ENCODE data around the gene FBXW8.

FBXW8 gene

DNA sequence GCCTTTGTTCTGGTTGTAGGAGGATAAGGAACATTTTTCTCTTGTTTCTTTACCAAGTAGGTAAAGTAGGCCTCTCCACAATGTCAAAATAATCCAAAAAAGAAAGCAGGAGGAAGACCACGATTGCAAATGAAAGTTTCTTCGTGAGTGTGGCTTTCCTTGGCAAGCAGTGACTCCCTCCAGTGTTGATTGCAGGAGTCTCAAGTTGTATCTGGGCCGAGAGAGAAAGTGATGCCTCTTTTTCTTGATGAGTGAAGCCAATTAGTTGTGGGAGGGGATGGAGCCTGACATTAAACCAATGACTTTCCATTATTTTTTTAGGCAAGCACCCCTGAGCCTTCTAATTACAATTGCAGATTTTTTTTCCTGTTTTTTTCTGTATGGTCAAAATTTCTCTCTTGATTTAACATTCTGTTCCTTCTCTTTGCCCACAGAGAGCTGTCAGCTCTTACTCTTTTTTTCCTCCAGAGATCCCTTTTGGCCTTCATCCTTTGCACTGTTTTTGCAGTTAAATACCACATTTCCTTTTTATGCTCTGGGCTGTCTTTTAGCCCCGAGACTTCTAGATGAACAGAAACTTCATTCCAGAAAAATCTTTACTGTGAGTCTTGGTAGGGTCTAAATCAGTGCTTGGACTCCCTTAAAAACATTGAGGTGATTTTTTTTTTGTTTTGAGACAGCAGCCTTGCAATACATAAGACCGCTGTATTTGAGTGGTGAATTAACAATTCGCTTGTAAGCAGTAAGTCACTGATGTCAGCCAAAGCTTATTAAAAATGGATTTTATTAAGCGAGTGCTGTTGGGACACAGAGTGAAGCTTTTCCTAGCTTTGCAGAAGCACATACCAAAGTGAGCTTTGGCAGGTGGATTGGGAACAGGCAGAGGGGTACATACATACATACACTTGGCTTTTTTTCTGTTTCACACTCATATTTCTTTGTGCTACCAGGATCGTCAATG lies 15.8 kb downstream of the FBXW8 start:
- in situ Hi-C loops (cut with MboI; ENCODE audit: low sequenced_read_pairs, unreplicated experiment), result no loop called here

DNA sequence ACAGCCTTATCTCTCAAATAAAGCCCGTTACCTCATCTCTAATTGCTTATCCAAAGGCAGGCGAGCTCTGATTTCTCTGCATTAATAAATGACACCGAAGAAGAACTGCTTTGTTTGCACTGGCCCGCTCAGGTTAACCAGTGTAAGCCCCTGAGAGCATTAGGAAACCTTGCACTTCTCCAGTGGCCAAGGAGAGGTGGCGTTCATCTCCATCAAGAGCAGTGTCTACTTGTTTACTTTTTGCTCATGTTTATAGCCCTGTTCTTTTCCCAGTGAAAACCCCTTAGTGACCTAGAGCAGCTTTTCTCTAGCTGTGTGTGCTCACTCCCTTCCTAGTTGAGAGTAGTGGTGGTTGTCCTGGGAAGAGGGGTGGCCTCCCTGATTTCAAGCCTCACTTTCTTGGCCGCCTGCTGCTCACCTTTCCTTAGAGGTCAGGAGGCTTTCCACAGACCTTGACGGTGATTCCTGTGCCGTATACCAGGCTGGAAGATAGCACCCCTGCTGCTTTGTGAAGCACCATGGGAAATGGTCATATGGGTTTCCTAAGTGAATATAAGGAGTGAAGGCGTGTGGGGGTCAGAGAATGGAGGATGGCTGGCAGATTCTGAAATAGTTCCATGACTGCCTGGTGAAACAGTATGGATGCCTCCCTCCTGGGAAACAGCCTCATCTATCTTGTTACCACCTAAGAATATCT lies 16.6 kb downstream of the FBXW8 start:
- in situ Hi-C loops (cut with MboI; ENCODE audit: low sequenced_read_pairs, unreplicated experiment), result no loop called here
- DNase-seq (ENCODE audit: low spot score), result no peak
- TF ChIP-seq, protein P1, sequence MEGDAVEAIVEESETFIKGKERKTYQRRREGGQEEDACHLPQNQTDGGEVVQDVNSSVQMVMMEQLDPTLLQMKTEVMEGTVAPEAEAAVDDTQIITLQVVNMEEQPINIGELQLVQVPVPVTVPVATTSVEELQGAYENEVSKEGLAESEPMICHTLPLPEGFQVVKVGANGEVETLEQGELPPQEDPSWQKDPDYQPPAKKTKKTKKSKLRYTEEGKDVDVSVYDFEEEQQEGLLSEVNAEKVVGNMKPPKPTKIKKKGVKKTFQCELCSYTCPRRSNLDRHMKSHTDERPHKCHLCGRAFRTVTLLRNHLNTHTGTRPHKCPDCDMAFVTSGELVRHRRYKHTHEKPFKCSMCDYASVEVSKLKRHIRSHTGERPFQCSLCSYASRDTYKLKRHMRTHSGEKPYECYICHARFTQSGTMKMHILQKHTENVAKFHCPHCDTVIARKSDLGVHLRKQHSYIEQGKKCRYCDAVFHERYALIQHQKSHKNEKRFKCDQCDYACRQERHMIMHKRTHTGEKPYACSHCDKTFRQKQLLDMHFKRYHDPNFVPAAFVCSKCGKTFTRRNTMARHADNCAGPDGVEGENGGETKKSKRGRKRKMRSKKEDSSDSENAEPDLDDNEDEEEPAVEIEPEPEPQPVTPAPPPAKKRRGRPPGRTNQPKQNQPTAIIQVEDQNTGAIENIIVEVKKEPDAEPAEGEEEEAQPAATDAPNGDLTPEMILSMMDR (IDR thresholded peaks at IDR 0.05; ENCODE audit: borderline replicate concordance, control extremely low read depth, extremely low read depth, insufficient read depth, missing control alignments), result no peak

More for the DNA sequence above, 15.8 kb downstream of the FBXW8 start:
- TF ChIP-seq, protein P1 (IDR thresholded peaks at IDR 0.05; ENCODE audit: borderline replicate concordance, control extremely low read depth, extremely low read depth, insufficient read depth, missing control alignments), result no peak
- DNase-seq (ENCODE audit: low spot score), result no peak

DNA sequence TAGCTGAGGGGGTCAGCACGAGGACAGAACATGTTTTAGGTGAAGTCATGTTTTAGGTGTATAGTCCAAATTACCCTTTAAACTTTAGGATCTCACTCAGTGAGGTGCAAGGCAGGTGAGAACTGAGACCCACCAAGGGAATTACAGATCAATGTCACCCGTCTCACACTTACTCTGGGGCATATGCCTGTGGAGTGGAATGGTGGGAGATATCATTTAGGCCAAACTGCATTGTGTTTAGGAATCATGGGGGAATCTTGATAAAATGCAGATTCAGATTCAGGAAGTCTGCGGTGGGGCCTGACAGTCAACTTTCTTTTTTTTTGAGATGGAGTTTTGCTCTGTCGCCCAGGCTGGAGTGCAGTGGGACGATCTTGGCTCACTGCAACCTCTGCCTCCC lies 17.8 kb downstream of the FBXW8 start:
- in situ Hi-C loops (cut with MboI; ENCODE audit: low sequenced_read_pairs, unreplicated experiment), result no loop called here
- no peak for DNase-seq (ENCODE audit: low spot score)
- TF ChIP-seq, protein P1 (IDR thresholded peaks at IDR 0.05; ENCODE audit: borderline replicate concordance, control extremely low read depth, extremely low read depth, insufficient read depth, missing control alignments), result no peak

DNA sequence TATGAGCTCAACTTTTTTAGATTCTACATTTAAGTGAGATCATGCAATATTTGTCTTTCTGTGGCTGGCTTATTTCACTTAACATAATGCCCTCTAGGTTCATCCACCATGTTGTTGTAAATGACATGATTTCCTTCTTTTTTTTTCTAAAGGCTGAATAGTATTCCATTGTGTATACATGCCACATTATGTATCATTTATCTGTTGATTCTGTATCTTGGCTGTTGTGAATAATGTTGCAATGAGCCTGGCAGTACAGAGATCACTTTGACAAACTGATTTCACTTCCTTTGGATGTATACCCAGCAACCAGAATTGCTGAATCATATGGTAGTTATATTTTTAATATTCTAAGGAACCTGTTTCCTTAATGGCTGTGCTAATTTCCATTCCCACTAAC lies 19.1 kb downstream of the FBXW8 start:
- TF ChIP-seq, protein P1 (IDR thresholded peaks at IDR 0.05; ENCODE audit: borderline replicate concordance, control extremely low read depth, extremely low read depth, insufficient read depth, missing control alignments), result no peak
- DNase-seq (ENCODE audit: low spot score), result no peak
- in situ Hi-C loops (cut with MboI; ENCODE audit: low sequenced_read_pairs, unreplicated experiment), result no loop called here

DNA sequence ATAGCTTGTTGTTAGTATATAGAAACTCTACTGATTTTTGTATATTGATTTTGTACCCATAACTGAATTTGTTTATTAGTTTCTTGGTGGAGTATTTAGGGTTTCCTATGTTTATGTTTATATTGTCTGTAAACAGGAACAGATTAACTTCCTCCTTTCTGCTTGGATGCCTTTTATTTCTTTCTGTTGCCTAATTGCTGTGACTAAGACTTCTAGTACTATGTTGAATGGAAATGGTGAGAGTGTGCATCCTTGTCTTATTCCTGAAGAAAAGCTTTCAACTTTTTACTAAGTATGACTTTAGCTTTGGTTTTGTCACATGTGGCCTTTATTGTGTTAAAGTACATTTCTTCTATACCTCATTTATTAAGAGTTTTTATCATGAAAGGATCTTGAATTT lies 20.9 kb downstream of the FBXW8 start:
- no peak for DNase-seq (ENCODE audit: low spot score)
- in situ Hi-C loops (cut with MboI; ENCODE audit: low sequenced_read_pairs, unreplicated experiment), result no loop called here
- TF ChIP-seq, protein P1 (IDR thresholded peaks at IDR 0.05; ENCODE audit: borderline replicate concordance, control extremely low read depth, extremely low read depth, insufficient read depth, missing control alignments), result no peak

DNA sequence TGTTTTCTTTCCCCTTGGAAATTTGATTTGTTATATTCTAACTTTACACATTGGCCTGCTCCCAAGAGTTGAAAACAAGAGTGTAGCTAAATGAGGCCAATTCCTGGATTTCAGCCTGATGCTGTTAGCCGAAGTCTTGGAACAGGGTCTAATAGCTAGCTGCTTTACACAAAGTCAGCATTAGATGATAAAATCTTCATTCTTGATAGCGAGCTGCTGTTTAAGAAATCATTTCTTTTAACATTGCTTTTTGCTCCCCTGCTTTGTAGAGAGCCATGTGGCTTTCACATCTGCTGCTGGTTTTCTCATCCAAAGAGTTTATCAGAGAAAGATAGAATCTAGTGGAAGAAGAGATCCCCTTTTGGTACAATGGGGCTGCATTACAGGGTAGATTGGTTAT lies 22.3 kb downstream of the FBXW8 start:
- DNase-seq (ENCODE audit: low spot score), result no peak
- in situ Hi-C loops (cut with MboI; ENCODE audit: low sequenced_read_pairs, unreplicated experiment), result no loop called here
- TF ChIP-seq, protein P1 (IDR thresholded peaks at IDR 0.05; ENCODE audit: borderline replicate concordance, control extremely low read depth, extremely low read depth, insufficient read depth, missing control alignments), result no peak

Measured in GM13976 (cell line).